NCI-H1048 (cell line): ENCODE results near the gene C2CD4C.
"Not testable (repeated sequence)": the region's sequence is repeated elsewhere in the genome, so short reads cannot be mapped to it uniquely, and the experiment has no call there.

ENCODE experiments used
- DNase-seq: peaks from one replicate; lab custom pipeline; 2025; lab: John Stamatoyannopoulos, UW

C2CD4C gene, protein sequence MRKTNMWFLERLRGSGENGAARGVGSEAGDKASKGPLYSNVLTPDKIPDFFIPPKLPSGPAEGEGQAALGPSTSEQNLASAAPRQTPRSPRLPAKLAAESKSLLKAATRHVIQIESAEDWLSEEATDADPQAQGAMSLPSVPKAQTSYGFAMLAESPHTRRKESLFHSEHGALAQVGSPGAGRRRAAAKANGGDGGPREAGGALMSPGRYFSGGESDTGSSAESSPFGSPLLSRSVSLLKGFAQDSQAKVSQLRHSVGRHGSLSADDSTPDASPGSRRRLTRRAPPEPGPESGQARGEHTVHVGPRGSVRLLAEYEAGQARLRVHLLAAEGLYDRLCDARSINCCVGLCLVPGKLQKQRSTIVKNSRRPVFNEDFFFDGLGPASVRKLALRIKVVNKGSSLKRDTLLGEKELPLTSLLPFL

GRCh38 chr19:408902-409515, at the start of gene C2CD4C:
TSS of gene C2CD4C (minus strand) at chr19:409147. CDS start at chr19:408361, 786 bp downstream.
- no peak for DNase-seq

- no peak for DNase-seq
Measured at GRCh38 chr19:458091-459042, 49.4 kb upstream of the C2CD4C start.

DNA sequence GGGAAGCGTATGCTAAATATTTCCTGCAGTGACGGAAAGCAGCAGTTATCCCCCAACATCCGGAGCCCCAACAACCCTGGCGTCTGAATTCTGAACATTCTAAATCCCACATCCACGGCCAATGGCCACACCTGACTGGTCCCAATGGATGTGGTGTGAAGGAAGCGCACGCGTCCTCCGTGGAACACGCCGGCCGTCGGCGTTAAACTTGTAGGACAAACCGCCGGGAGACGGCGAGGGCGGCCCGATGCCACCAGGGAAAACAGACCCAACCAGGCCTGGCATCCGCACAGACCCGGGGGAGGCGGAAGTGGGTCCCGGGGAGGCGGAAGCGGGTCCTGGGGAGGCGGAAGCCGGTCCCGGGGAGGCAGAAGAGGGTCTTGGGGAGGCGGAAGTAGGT, 48.7 kb upstream of the C2CD4C start:
- DNase-seq: no peak

DNA sequence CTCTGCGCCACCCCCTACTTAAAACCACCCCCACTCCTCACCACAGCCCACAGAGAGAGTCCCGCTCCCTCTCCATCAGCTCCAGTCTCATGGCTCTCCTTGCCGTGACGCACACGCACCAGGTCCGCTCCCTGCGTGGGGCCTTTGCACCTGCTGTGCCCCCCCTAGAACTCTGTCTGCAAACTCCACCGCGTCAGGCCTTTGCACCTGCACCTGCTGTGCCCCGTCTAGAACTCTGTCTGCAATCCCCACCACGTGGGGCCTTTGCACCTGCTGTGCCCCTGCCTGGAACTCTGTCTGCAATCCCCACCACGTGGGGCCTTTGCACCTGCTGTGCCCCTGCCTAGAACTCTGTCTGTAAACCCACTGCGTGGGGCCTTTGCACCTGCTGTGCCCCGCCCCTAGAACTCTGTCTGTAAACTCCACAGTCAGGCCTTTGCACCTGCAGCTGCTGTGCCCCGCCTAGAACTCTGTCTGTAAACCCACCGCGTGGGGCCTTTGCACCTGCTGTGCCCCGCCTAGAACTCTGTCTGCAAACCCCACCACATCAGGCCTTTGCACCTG, 47.7 kb upstream of the C2CD4C start:
- no peak for DNase-seq

- DNase-seq: no peak
Measured at GRCh38 chr19:455851-456546, 47.1 kb upstream of the C2CD4C start.

DNA sequence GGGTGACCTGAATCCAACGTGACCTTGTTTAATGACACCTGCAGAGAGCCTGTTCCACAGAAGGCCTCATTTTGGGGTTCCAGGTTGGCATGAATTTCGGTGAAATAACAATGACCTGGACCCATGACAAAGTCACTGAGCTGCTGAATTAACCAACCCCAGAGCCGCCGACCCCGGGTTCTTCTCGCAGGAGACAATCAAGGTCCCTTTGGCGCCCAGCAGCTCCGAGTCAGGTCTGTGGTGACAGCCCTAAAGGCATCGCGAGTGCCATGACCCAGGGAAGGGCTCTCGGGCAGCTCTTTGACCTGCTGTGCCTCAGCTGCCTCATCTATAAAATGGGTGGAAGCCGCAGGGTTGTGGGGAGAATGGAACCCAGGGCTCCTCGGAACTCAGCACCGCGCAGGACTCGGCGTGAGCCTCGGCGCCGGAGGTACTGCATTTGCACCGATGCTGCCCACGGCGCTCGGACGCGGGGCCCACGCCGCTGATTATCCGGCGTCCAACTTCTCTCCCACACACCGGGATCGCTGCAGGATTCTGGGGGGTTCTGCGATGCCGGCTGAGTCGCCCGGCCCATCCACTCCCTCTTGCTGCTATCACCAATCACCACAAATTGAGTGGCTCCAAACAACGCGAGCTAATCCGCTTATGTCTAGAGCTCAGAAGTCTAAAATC, 46.2 kb upstream of the C2CD4C start:
- no peak for DNase-seq

DNA sequence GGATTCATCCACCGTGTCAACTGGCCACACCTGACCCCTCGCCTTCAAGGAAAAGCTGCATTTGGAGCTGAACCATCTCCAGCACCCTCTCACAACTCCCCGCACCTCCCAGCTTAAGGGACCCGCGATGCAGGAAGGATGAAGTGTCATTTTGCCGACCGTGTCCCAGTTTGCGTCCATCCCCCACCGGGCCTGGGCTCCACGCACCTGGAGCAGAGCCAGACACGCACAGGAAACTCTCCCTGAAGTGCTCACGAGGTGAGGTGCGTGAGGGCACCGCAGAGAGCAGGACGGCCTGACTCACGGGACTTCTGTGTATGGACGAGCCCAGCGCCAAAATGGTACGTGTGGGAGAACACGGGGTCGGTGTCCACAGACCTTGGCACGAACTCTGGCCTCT, 44.7 kb upstream of the C2CD4C start:
- no peak for DNase-seq

DNA sequence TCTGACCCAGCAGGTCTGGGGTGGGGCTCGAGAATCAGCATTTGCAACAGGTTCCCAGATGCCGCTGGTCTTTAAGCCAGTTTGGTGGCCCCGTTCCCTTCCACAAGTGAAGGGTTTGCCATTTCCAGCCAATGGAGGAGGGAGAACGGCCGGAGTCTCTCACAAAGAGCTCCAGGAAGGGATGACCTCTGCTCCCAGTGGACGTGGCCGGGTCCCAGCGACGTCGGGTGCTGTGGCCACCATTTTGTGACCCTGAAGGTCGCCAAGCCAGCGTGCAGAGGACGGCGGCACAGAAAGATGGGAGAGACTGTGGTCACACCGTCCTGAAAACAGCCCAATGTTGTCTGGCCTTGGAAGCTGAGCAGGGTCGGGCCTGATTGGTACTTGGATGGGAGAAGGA, 43.9 kb upstream of the C2CD4C start:
- no peak for DNase-seq

DNA sequence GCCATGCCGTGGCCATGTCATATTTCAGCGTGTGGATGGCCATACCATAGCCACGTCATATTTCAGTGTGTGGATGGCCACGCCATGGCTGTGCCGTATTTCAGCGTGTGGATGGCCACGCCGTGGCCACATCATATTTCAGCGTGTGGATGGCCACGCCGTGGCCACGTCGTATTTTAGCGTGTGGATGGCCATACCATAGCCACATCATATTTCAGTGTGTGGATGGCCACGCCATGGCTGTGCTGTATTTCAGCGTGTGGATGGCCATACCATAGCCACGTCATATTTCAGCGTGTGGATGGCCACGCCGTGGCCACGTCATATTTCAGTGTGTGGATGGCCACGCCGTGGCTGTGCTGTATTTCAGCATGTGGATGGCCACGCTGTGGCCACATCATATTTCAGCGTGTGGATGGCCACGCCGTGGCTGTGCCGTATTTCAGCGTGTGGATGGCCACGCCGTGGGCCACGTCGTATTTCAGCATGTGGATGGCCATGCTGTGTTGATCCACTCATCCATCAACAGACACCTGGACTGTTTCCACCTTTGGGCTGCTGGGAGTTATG, 42.0 kb upstream of the C2CD4C start:
- not testable (repeated sequence) for DNase-seq

GRCh38 chr19:449916-450315, 41.0 kb upstream of the C2CD4C start:
- no peak for DNase-seq

DNA sequence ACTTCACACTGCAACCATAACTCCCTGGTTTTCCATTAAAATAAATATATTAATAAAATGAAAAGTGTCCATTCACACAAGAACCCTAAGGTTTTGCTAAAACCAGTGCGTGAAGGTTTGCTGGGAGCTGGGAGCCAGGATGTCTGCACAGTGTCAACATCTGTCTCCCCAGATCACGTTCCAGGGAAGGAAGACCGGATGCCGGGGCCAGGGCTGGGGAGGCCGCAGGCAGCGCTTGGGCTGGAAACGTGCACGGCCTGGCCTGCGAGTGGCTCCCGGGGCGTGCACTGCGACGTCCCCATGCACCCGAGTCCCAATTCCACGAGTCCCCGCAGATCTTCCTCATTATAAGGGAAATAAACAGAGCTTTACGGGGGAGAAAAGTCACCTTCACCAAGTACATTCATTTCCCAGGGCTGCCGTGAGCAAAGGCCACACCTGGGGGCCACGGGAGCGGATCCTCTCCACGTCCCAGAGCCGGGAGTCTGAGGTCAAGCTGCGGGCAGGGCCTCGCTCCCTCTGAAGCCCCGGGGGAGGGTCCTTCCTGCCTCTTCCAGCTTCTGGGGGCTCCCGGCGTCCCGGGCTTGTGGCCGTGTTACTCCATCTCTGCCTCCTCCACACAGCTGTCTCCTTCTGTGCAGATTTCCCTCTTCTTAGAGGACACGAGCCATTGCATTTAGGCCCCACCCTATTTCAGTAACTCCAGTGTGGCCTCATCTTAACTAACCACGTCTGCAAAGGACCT, 39.0 kb upstream of the C2CD4C start:
- DNase-seq: no peak

DNA sequence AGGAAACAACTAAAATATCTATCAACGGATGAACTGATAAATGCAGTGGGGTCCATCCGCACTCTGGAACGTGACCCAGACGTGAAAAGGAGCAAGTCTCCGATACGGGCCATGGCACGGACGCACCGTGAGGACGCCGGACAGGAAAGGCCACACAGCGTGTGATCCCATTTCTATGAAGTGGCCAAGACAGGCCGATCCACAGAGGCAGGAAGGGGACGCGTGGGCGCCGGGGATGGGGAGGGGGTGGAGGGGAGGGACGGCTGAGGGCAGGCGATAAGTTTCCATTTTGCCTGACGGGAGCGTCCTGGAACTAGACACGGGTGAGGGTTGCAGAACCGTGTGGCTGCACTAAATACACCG, 38.1 kb upstream of the C2CD4C start:
- no peak for DNase-seq

DNA sequence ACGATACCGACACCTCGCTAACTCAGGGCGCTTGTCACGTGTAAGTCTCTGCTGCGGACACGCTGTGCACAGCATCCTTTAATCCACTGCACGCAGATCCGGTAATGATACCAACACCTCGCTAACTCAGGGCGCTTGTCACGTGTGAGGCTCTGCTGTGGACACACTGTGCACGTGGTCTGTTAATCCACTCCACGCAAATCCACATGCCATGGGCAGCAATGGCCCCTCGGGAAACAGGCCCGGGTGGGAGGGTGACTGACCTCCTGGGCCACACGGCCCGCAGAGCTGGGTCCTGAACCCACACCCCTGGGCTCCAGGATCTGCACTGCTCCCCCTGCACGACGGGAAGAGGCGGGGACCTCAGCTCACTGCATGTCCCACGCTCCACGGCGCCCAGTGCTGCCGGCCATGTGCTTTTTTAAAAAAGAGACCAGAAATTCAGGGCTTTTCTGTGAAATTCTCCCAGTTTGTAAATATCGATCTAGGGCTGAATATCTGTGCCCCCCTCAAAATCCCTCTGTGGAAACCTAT, 35.8 kb upstream of the C2CD4C start:
- no peak for DNase-seq

DNA sequence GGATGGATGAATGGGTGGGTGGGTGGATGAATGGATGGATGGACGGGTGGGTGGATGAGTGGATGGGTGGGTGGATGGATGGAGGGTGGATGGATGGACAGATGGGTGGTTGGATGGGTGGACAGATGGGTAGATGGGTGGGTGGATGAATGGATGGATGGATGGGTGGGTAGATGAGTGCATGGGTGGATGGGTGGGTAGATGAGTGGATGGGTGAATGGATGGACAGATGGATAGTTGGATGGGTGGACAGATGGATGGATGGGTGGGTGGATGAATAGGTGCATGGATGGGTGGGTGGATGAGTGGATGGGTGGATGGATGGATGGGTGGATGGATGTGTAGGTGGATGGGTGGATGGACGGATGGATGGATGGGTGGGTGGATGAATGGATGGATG, 34.1 kb upstream of the C2CD4C start:
- DNase-seq: no peak

DNA sequence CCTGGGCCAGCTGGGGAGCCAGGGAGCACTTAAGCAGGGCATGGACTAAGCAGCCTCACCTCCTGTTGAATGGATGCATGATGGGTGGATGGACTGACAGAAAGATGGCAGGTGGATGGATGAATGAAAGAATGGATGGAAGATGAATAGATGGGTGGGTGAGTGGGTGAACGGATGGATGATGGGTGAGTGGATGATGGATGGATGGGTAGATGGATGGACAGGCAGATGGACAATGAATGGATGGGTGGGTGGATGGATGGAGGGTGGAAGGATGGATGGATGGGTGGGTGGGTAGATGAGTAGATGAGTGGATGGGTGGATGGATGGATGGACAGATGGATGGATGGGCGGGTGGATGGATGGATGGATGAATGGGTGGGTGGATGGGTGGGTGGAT, 33.1 kb upstream of the C2CD4C start:
- DNase-seq: no peak

DNA sequence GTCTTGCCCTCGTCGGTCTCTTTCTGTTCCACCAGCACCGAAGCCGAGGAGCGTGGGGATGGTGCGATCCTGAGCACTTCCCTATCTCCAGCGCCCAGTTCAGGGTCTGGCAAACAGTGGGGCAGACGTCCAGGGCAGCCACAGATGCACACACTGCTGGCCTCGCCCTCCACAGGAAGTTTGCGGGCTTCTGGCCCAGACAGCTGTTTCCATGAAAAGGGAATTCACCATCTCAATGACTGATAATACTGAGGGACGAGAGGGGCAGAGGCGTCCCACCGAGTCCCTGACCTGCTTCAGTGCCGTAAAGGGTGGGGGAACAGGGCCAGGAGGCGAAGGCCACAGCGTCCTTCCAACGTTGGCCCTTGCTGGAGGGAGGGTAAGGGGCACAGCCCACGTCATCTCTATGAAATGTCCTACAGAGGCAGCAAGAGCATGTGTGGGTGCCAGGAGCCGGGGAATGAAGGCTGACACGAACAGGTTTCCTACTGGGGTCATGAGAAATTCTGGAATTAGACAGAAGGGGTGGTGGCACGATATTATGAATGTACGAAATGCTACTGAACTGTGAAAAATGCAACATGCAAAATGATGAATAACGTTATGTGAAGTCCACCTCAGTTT, 32.4 kb upstream of the C2CD4C start:
- DNase-seq: no peak

DNA sequence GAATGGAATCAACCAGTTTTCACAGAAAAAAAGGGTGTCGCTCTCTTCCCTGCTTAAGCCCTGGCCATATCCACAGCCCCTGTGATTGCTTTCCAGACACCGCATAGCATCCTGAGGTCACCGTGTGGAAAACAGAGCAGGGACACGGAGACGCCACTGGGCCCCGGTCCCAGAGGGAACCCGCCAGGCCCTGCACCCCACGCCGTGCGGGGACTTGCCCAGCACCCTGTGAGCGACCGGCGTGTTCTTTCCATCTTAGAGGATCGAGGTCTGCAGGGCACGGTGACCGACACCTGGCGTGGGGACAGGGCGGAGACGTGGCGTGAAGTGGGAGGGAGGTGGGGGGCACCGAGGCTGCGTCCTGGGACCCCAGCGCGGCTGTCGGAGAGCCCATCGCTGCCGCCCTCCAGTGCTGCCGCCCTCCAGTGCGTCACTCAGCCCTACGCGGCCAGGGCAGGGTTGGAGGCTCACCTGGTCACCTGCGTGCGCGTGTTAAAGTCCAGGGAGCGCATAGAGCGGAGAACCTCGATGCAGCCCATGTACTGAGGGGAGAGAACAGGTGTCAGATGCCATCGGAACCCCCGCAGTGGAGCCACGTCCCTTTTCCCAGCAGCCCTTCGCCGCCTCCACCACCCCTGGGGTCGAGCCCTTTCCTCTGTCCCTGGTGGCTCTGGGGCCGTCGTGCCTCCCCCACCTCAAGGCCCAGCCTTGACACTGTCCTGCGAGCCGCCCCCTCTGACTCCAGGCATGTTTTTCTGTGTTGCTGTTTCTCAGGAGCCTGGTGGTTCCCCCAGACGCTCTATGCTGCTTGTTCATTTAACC, 31.7 kb upstream of the C2CD4C start:
- no peak for DNase-seq

DNA sequence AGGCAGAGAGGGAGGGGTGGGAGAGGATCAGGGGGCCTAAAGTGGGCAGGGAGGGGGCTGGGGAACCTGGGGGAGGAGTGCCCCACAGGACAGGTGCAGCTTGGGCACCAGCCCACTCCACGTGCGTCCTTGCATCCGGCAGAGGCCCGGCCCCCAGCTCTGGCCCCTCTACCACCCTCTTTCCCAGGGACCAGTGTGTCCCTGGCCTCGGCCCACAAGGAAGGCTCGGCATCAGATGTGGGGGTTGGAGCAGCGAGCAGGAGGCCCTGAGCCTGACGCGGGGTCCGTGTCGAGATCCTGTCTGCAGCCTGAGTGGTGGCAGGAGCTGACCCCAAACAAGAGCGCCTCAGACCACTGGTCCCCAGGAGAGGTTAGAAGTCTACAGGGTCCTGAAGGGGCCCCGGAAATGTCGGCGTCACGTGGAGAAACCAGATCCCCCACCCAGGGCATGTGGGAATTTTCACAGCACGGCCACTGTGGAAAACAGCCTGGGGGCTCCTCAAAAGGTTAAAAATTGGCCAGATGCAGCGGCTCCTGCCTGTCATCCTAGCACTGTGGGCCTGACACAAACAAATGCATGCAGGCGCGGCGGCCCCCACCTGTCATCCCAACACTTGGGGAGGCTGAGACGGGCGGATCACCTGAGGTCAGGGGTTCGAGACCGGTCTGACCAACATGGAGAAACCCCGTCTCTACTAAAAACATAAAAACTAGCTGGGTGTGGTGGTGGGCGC, 30.4 kb upstream of the C2CD4C start:
- DNase-seq: no peak
